Hepatocyte (in vitro differentiated cells): ENCODE measurements around the gene RECK.

ENCODE experiments used
- EZH2phosphoT487 ChIP-seq: fragments of 200-600 bp; sonication (generic); IDR thresholded peaks from one replicate; pipeline ENCODE4 v1.6.1; 2018; ENCODE audit warnings: antibody characterized with exemption, mild to moderate bottlenecking, low read depth, moderate library complexity; ENCODE audit not compliant: unreplicated experiment, severe bottlenecking
- TF ChIP-seq, protein P1 (sequence below): fragments of 200-600 bp; sonication (generic); IDR thresholded peaks from 2 replicates; pipeline ENCODE4 v1.5.1; 2016; ENCODE audit warnings: antibody characterized with exemption, mild to moderate bottlenecking; ENCODE audit not compliant: poor library complexity

DNA sequence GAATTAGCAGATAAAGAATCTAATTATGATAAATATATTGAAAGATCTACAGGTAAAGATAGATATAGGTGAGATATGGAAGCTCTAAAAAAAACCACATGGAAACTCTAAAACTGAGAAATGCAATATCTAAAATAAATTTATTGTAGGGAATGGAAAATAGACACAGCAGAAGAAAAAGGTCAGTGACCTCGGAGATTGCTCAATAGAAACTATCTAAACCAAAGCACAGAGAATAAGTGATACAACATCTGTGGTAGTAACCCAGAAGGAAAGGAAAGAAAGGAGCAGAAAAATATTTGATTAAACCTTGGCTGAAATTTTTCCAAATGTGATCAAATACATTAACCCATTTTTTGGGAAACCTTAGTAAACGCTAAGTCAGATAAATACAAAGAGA is 56.7 kb downstream of the RECK start:
- no peak for TF ChIP-seq EZH2phosphoT487
- TF ChIP-seq, protein P1, sequence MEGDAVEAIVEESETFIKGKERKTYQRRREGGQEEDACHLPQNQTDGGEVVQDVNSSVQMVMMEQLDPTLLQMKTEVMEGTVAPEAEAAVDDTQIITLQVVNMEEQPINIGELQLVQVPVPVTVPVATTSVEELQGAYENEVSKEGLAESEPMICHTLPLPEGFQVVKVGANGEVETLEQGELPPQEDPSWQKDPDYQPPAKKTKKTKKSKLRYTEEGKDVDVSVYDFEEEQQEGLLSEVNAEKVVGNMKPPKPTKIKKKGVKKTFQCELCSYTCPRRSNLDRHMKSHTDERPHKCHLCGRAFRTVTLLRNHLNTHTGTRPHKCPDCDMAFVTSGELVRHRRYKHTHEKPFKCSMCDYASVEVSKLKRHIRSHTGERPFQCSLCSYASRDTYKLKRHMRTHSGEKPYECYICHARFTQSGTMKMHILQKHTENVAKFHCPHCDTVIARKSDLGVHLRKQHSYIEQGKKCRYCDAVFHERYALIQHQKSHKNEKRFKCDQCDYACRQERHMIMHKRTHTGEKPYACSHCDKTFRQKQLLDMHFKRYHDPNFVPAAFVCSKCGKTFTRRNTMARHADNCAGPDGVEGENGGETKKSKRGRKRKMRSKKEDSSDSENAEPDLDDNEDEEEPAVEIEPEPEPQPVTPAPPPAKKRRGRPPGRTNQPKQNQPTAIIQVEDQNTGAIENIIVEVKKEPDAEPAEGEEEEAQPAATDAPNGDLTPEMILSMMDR, result no peak
